ENCODE results near the gene VAC14.
A peak's percentile ranks its signal among the peaks of the same experiment; 100 is the strongest.

The VAC14 gene

DNA sequence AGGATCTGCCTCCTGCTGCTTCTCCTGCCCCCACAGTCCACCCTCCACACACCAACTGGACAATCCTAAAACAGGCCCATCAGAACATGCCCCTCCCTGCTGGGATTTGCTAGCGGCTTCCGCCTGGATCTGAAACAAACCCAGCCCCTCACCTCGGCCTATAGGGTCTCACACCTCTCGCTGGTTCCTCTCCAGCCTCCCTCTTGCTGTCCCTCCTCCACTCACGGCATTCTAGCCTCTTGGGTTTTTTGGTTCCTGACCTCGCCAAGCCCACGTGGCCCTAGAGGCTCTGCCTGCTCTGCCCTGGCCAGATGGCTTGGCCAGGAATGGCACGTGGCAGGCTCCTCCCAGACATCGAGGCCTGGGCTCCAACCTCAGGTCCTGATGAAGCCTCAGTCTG, 99.4 kb downstream of the VAC14 start:
- WGBS (ENCODE audit: extremely low coverage, insufficient coverage, insufficient read length), result no CpG with 5 or more reads among the region's 9 CpGs
- Histone ChIP-seq H4K91ac (ENCODE audit: low read depth, low read length) (peak overlapping the region; percentile 77), H4K8ac (ENCODE audit: low read depth, low read length) (no peak overlapping the region), H2AK5ac (ENCODE audit: low read length) (peak overlapping the region; percentile 60), H3K27me3 (ENCODE audit: insufficient read depth, low read length) (no peaks in the 10 kb centered on the region), H3K9ac (ENCODE audit: low read length) (no peak overlapping the region), H3K4ac (ENCODE audit: low read depth, low read length) (no peak overlapping the region), H3K4me1 (ENCODE audit: control insufficient read depth in 1 of 2, insufficient read depth in 2 of 2, low read length in 2 of 2) (peaks cover 49 to 50% of the 10 kb centered on the region in 2 experiments), H3K4me2 (ENCODE audit: low read length) (no peak overlapping the region), H3K18ac (ENCODE audit: low read length) (peak overlapping the region; percentile 31), H3K36me3 (ENCODE audit: control insufficient read depth in 1 of 2, insufficient read depth in 2 of 2, low read length in 2 of 2) (peaks cover 8% of the 10 kb centered on the region in 2 experiments), H3K79me2 (ENCODE audit: control insufficient read depth, insufficient read depth, low read length, poor library complexity) (no peaks in the 10 kb centered on the region), H3K27ac (ENCODE audit: low read depth, low read length) (no peak overlapping the region), H3K79me1 (ENCODE audit: low read length) (peaks cover 36% of the 10 kb centered on the region), H2BK5ac (ENCODE audit: low read depth, low read length, poor library complexity) (peak overlapping the region; percentile 2), H4K12ac (ENCODE audit: low read depth, low read length) (no peak overlapping the region), H2BK12ac (ENCODE audit: low read length) (no peak overlapping the region), H2BK120ac (ENCODE audit: insufficient read depth, low read length, poor library complexity) (no peak overlapping the region), H2AFZ (ENCODE audit: insufficient read depth, low read length, poor library complexity) (no peak overlapping the region), H3K4me3 (ENCODE audit: low read depth, low read length) (no peak overlapping the region), H3K23ac (ENCODE audit: low read length) (no peak overlapping the region), H3K9me3 (ENCODE audit: insufficient read depth, low read depth, low read length) (no peaks in the 10 kb centered on the region), H3K14ac (ENCODE audit: low read length) (peak overlapping the region; percentile 23)
- no peak for DNase-seq

- H3K4ac ChIP-seq (ENCODE audit: low read depth, low read length), result no peak overlapping the region
- no peaks in the 10 kb centered on the region for H3K9me3 ChIP-seq (ENCODE audit: insufficient read depth, low read depth, low read length)
- H3K79me1 ChIP-seq (ENCODE audit: low read length), result peaks cover 39% of the 10 kb centered on the region
- peak overlapping the region; percentile 34 for H3K14ac ChIP-seq (ENCODE audit: low read length)
- no peaks in the 10 kb centered on the region for H3K79me2 ChIP-seq (ENCODE audit: control insufficient read depth, insufficient read depth, low read length, poor library complexity)
- H3K27ac ChIP-seq (ENCODE audit: low read depth, low read length), result no peak overlapping the region
- peak overlapping the region; percentile 8 for H2BK120ac ChIP-seq (ENCODE audit: insufficient read depth, low read length, poor library complexity)
- no peak overlapping the region for H2BK12ac ChIP-seq (ENCODE audit: low read length)
- no peak overlapping the region for H3K9ac ChIP-seq (ENCODE audit: low read length)
- H3K4me2 ChIP-seq (ENCODE audit: low read length), result no peak overlapping the region
- H3K18ac ChIP-seq (ENCODE audit: low read length), result no peak overlapping the region
- H4K91ac ChIP-seq (ENCODE audit: low read depth, low read length), result peak overlapping the region; percentile 77
- H3K4me1 ChIP-seq (ENCODE audit: control insufficient read depth in 1 of 2, insufficient read depth in 2 of 2, low read length in 2 of 2), result peaks cover 51 to 54% of the 10 kb centered on the region in 2 experiments
- no peak overlapping the region for H4K12ac ChIP-seq (ENCODE audit: low read depth, low read length)
- H4K8ac ChIP-seq (ENCODE audit: low read depth, low read length), result no peak overlapping the region
- no peak for DNase-seq
- H3K4me3 ChIP-seq (ENCODE audit: low read depth, low read length), result no peak overlapping the region
- H2AK5ac ChIP-seq (ENCODE audit: low read length), result peak overlapping the region; percentile 86
- H3K27me3 ChIP-seq (ENCODE audit: insufficient read depth, low read length), result no peaks in the 10 kb centered on the region
- no peak overlapping the region for H2AFZ ChIP-seq (ENCODE audit: insufficient read depth, low read length, poor library complexity)
- no CpG with 5 or more reads among the region's 3 CpGs for WGBS (ENCODE audit: extremely low coverage, insufficient coverage, insufficient read length)
- no peak overlapping the region for H2BK5ac ChIP-seq (ENCODE audit: low read depth, low read length, poor library complexity)
- H3K23ac ChIP-seq (ENCODE audit: low read length), result no peak overlapping the region
- peaks cover 8% of the 10 kb centered on the region in 2 experiments for H3K36me3 ChIP-seq (ENCODE audit: control insufficient read depth in 1 of 2, insufficient read depth in 2 of 2, low read length in 2 of 2)
Observed at GRCh38 chr16:70701036-70701435, 99.9 kb downstream of the VAC14 start.

- Histone ChIP-seq H2BK120ac (ENCODE audit: insufficient read depth, low read length, poor library complexity) (peak overlapping the region; percentile 33), H2BK12ac (ENCODE audit: low read length) (peak overlapping the region; percentile 45), H4K8ac (ENCODE audit: low read depth, low read length) (peak overlapping the region; percentile 1), H3K79me1 (ENCODE audit: low read length) (peaks cover 41% of the 10 kb centered on the region), H2AK5ac (ENCODE audit: low read length) (peak overlapping the region; percentile 86), H3K23ac (ENCODE audit: low read length) (no peak overlapping the region), H3K14ac (ENCODE audit: low read length) (peak overlapping the region; percentile 34), H2BK5ac (ENCODE audit: low read depth, low read length, poor library complexity) (peak overlapping the region; percentile 24), H4K12ac (ENCODE audit: low read depth, low read length) (no peak overlapping the region), H2AFZ (ENCODE audit: insufficient read depth, low read length, poor library complexity) (no peak overlapping the region), H3K4ac (ENCODE audit: low read depth, low read length) (no peak overlapping the region), H3K4me2 (ENCODE audit: low read length) (no peak overlapping the region), H3K18ac (ENCODE audit: low read length) (peak overlapping the region; percentile 13), H3K9me3 (ENCODE audit: insufficient read depth, low read depth, low read length) (no peaks in the 10 kb centered on the region), H3K9ac (ENCODE audit: low read length) (no peak overlapping the region), H3K4me3 (ENCODE audit: low read depth, low read length) (no peak overlapping the region), H3K79me2 (ENCODE audit: control insufficient read depth, insufficient read depth, low read length, poor library complexity) (no peaks in the 10 kb centered on the region), H3K27me3 (ENCODE audit: insufficient read depth, low read length) (no peaks in the 10 kb centered on the region), H4K91ac (ENCODE audit: low read depth, low read length) (peak overlapping the region; percentile 77), H3K4me1 (ENCODE audit: control insufficient read depth in 1 of 2, insufficient read depth in 2 of 2, low read length in 2 of 2) (peaks cover 57 to 60% of the 10 kb centered on the region in 2 experiments), H3K27ac (ENCODE audit: low read depth, low read length) (peak overlapping the region; percentile 22), H3K36me3 (ENCODE audit: control insufficient read depth in 1 of 2, insufficient read depth in 2 of 2, low read length in 2 of 2) (peaks cover 8% of the 10 kb centered on the region in 2 experiments)
- no CpG with 5 or more reads among the region's 30 CpGs for WGBS (ENCODE audit: extremely low coverage, insufficient coverage, insufficient read length)
- DNase-seq, result no peak
Observed at GRCh38 chr16:70700101-70701020, 100.6 kb downstream of the VAC14 start.

DNA sequence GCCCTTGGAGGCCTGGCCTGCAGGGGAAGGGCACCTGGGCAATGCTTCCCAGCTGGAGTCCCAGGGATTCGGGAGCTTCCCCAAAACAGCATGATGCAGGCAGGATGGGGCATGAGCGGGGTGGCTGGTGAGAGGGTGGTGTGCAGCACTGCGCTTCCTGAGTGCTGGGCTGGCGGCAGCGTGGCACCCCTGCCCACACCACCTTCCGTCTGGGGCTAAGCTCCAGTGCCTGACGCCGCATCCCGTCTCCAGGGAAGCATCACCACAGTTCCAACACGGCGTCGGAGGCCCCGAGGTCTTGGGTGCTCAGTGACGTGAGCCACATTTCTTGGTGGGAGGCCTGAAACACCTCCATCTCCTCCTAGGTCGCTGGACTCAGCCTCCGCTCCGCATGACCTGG, 101.3 kb downstream of the VAC14 start:
- peak overlapping the region; percentile 1 for H4K8ac ChIP-seq (ENCODE audit: low read depth, low read length)
- no peak overlapping the region for H3K4me3 ChIP-seq (ENCODE audit: low read depth, low read length)
- H2AK5ac ChIP-seq (ENCODE audit: low read length), result peak overlapping the region; percentile 32
- peaks cover 43% of the 10 kb centered on the region for H3K79me1 ChIP-seq (ENCODE audit: low read length)
- H2AFZ ChIP-seq (ENCODE audit: insufficient read depth, low read length, poor library complexity), result no peak overlapping the region
- no peak overlapping the region for H3K4ac ChIP-seq (ENCODE audit: low read depth, low read length)
- H3K18ac ChIP-seq (ENCODE audit: low read length), result peak overlapping the region; percentile 17
- H3K9me3 ChIP-seq (ENCODE audit: insufficient read depth, low read depth, low read length), result no peaks in the 10 kb centered on the region
- no peak overlapping the region for H3K4me2 ChIP-seq (ENCODE audit: low read length)
- DNase-seq, result no peak
- H3K36me3 ChIP-seq (ENCODE audit: control insufficient read depth in 1 of 2, insufficient read depth in 2 of 2, low read length in 2 of 2), result peaks cover 8% of the 10 kb centered on the region in 2 experiments
- H2BK12ac ChIP-seq (ENCODE audit: low read length), result peak overlapping the region; percentile 19
- H3K79me2 ChIP-seq (ENCODE audit: control insufficient read depth, insufficient read depth, low read length, poor library complexity), result no peaks in the 10 kb centered on the region
- no CpG with 5 or more reads among the region's 17 CpGs for WGBS (ENCODE audit: extremely low coverage, insufficient coverage, insufficient read length)
- H4K91ac ChIP-seq (ENCODE audit: low read depth, low read length), result peak overlapping the region; percentile 77
- no peak overlapping the region for H2BK5ac ChIP-seq (ENCODE audit: low read depth, low read length, poor library complexity)
- no peak overlapping the region for H4K12ac ChIP-seq (ENCODE audit: low read depth, low read length)
- no peak overlapping the region for H3K9ac ChIP-seq (ENCODE audit: low read length)
- peaks cover 62 to 66% of the 10 kb centered on the region in 2 experiments for H3K4me1 ChIP-seq (ENCODE audit: control insufficient read depth in 1 of 2, insufficient read depth in 2 of 2, low read length in 2 of 2)
- no peak overlapping the region for H3K27ac ChIP-seq (ENCODE audit: low read depth, low read length)
- no peak overlapping the region for H3K23ac ChIP-seq (ENCODE audit: low read length)
- H3K14ac ChIP-seq (ENCODE audit: low read length), result peak overlapping the region; percentile 63
- peak overlapping the region; percentile 33 for H2BK120ac ChIP-seq (ENCODE audit: insufficient read depth, low read length, poor library complexity)
- H3K27me3 ChIP-seq (ENCODE audit: insufficient read depth, low read length), result no peaks in the 10 kb centered on the region
